NCI-H146 (cell line): Measurements from ENCODE around the gene CILP2.

Experiments used
- DNase-seq: peaks from one replicate; lab custom pipeline; 2025; lab: John Stamatoyannopoulos, UW

The CILP2 gene

DNA sequence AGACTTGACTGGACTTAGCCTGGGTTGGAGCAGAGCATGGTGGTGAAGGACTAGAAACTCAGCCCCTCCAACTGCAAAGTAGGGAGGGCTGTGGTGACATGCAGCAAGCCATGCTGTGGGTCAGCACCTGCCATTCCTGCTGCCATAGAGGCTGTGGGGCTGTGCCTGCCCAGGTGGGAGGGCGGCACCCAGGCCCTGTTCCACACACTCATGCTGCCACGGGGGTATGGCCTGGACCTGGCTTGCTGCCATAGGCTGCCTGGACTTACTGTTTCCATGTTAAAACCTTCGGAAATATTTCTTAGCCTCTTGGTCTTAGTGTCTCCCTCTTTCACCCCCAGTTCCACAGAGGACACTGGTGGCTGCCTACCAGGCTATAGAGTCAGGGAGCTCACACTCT, 29.3 kb downstream of the CILP2 start:
- no peak for DNase-seq

DNA sequence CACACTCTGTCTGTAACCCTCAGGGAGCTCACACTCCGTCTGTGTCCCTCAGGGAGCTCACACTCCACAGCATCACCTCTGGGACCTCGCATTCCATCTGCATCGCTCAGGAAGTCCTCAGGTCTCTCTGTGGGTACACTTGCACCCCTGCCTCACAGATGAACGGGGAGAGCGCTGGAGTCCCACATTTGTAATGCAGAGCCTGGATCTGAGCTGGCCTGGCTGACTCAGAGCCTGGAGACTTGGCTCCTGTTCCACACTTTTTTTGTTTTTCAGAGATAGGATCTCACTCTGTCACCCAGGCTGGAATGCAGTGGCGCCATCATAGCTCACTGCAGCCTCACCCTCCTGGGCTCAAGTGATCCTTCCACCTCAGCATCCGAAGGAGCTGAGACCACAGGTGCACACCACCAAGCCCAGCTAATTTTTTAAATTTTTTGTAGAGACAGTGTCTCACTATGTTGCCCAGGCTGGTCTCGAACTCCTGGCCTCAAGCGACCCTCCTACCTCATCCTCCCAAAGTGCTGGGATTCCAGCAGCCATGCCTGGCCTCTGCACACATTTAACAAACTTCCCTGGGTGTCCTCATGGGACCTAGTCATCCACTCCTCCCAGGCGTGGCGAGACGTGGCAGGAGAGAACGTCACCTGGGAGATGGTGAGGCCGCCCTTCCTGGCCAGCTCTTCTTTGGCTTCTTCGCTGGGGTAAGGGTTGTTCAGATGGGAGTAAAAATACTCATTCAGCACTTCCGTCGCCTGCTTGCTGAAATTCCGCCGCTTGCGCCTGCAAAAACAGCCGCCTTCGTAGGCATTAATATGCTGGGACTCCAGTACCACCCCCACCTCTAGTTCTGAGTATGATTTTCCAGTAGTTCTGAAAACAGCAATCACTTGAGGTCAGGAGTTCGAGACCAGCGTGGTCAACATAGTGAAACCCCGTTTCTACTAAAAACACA, 31.0 kb downstream of the CILP2 start:
- DNase-seq = no peak

DNA sequence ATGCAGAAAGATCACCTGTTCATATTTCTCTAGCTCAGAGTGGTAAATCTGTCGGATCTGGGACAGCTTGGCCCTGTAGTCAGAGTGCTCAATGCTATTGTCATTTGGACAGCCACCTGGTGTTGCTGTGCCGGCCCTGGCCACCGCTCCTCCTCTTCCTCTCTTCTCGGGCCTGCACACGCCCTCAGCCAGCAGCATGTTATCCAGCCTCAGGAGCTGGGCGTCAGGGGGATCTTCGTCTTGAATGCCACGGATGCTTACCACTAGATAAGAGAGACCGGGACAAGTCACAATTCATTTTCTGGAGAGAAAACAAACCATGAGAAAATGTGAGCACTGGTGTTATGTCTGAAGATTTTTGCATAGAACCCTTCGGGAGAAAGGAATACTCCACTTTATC, 32.5 kb downstream of the CILP2 start:
- DNase-seq = no peak

DNA sequence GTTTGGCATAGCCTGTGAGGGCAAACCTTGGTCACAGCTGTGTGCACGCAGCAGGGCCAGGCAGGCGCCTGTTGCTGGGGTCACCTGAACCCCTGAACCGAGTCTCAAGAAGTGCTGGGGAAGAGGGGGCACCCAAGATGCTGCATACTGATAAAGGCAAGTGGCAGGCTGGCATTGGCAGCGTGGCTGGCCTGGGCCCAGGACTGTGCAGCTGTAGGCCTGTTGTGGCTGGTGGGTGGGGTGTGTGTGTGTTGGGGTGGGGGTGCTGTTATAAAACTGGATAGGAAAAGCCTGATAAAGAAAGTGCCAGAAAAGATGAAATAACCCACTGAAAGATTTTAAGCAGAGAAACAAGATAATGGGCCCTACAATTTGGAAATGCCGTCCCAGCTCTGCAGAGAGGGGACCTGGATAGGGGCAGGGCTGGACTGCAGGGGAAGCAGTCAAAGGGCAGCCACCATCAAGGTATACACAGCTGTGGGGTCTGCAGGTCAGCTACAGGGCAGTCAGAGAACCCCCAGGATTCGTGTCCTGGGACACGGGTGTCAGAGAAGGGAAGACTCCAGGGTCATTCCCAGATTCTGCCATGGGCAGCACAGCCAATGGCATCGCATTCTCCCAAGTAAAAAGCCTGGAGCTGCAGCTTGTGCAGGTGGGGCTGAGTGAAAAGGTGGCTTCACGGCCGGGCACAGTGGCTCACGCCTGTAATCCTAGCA, 33.2 kb downstream of the CILP2 start:
- DNase-seq = no peak

DNA sequence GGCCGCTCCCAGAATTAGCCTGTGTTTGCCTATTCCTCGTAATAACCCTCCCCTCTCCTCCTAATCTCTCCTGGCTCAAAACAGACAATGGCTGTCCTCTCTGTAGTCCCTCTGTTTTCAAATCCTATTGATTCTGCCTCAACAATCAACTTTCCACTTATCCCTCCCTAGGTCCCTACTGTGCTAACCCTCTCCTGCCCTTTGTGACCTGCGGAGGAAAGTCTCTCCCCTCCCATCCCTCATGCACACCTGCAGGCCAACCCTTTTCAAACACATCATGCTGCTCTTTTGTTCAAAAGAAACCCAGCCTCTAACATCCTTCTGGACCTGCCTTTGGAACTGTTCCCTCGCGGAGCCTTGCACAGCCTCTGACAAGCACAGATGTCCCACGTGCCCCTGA, 37.3 kb downstream of the CILP2 start:
- DNase-seq = peak; percentile 99

DNA sequence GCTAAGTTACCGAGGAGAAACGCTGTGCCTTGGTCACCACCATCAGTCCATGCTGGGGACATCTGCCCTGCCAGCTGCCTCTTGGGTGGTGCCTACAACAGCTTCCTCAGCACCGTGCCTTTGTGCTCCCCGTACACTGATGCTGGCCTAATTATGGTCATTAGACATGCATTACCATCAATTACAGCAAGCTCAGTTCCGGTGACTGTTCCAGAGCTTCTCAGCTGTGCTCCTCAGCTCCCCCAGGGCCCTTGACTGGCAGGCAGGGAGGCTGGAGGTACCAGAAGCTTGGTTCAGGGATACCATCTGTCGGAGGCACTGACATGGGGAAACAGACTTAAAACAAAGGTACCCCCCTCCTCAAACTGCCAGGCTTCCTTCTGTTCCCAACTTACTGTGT, 40.2 kb downstream of the CILP2 start:
- DNase-seq = peak; percentile 98

DNA sequence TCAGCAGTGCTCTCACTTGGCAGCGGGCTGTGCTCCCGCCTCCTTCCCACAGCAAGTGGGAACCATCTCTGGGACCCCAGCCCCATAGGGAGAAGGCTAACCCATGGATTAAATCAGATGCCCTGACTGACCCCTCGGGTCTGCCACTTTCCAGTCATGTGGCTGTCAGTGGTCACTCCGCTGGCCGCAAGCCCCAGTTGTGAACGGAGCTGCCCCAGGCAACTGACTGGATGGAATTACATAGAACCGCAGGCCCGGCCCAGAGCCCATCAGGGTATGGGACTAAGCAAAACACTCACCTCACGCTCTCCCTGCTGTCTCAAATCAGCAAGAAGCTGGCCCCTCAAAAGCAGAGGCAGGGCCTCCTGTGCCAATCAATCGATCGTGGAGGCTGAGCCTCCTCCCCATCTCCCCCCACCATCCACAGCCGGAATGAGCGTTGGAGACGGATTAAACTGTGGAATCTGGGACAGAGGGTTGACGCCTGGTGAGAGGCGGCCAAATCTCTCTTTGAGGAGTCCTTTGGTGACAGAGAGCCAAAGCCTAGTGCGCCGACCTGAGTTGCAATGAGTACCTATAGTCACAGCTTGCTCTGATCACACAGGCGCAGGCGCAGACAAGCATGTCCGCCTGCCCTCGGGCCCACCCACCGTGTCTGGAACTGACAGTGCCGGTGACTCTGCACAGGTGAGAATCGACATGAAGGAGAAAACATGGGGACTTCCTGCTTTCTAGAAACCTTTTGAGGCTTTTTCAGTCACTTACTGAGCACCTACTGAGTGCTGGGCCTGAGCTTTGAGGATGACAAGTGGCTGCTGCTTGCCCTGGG, 41.7 kb downstream of the CILP2 start:
- DNase-seq = no peak

DNA sequence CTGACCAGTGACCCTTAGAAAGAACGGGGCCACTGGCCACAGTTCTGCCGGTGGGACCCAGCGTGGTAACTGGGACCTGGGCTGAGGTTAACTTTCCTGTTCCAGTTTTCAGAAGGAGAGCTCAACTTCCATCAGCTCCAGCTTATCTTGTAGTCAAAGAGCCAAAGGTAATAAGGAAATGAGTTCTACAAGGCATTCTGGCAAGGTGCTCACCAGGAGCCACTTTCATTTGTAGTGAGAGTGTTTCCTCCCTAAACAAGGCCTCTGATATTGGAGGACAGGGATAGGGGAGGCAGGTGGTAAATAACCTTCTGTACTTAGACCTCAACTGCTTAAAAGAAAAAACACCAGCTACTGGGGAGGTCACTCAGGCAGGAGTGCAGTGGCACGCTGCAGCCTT, 42.4 kb downstream of the CILP2 start:
- no peak for DNase-seq

DNA sequence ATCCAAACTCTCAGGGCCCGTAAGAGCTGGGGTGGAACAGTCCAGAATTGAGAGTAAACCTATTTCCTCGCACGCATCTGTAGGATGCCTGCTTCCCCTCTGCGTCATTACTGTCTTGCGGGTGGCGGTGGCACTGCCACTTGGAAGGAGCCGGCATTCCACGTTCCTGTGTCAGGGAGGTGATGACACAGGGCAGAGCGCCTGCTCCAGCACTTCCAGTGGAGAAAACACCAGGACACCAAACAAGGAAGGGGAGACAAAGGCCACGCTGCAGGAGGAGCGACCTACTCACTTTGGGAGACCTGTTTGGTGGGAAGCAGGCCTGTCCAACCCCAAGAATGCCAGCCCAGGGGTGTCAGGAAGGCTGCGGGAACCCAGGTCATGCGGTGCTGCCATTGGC, 43.3 kb downstream of the CILP2 start:
- DNase-seq = no peak

DNA sequence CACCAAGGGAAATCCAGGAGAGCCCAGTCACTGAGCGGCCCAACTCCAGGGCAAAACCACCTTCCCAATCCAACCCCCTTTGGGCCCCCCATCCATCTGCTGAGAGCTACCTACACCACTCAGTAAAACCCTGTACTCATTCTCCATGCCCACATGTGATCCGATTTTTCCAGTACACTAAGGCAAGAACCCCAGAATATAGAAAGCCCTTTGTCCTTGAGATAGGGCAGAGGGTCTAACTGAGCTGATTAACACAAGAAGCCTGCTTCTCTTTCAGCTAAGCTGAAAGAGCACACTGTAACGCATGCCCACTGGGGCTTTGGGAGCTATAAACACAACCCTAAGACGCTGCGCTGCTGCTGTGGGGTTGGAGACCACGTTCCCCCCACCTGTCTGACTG, 44.4 kb downstream of the CILP2 start:
- DNase-seq = no peak

DNA sequence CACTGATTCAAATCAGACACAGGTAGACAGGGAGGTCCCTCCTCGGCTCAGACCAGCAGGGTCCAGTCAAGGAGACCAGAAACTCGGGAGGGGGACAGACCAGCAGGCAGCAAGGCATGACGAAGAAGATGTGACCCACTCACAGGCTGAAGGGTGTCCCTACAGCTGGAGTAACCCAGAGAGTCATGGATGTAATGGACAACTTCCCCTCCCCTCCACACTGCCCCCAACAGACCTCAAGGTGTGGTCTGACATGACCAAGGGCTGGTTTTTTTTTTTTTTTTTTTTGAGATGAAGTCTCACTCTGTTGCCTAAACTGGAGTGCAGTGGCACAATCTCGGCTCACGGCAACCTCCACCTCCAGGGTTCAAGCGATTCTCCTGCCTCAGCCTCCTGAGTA, 46.3 kb downstream of the CILP2 start:
- DNase-seq = no peak

DNA sequence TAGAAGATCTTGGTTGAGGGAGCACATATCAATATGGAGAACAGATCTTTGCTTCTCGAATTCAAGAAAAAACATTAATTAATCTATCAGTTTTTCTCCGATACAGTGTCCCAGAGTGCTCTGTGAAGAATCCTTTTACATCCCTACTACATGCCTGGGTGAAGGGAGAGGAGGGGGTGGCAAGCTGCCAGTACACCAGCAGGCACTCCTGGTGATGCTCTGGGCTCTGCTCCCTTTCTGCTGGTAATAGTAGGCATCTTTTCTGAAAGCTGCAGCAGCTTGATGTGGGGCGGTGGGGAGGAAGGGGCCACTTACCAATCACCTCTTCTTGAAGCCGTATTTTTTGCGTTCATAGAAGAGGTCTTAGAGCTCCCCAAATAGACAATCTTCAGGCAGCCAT, 49.7 kb downstream of the CILP2 start:
- DNase-seq = no peak

DNA sequence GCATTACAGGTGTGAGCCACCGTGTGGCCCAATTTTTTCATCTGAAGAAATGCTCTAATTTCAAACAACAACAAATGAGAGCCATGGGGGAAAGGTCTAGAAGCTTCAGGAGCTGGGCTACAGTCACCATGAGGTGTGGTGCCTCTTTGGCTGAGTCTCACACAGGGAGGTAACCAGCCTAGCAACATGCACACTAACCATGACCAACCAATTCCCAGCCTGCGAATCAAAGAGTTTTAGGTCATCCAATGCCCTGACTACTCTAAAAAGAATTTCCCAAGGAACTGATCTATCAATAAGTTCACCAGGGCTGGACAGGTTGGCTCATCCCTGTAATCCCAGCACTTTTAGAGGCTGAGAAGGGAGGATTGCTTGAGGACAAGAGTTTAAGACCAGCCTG, 50.5 kb downstream of the CILP2 start:
- no peak for DNase-seq

DNA sequence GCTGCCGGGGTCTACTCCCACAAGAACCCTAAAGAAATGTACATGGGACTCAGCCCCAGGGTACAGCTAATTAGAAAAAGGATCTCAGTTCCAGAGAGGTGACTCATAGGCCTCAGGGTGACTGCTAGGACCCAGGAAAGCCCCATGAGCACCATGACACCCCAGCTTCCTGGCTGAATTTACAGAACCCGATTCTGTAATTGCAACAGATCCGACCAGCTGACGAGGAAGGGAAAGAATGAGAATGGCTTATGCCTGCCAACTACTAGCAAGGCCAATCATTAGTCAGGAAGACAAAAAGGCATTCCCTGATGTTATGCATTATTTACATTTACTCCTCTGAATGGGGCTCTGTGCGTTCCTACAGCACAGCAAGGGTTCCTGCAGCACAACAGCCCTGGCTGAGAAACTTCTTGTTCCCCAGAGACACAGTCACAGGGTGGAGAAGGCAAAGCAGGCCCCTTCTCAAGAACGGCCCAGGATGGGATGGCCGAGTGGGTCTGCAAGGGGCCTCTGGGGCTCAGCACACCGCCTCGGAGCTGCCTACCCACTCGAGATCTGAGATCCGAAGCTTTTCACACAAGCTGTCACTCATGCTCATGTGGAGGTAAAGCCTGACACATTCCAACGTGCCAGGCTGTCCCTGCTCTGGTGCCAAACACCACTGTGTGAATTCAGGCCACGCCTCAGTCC, 53.2 kb downstream of the CILP2 start:
- no peak for DNase-seq

DNA sequence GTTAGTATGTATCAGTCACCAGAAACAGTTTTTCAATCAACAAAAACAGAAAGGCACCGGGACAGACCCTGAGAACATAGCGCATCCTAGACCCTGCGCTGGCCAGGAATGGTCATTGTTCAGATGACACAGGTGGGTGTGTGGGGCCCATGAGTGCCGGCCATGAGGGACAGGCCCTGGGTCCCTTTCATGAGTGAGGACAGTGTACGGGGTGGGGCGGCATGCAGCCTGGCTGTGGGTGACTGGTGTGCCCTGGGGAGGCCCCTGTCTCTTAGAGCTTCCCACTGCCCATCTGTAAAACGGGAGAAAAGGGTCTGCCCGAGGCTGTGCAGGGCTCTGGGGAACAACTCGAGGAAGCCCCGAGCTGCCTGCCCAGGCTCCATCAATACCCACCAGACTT, 54.6 kb downstream of the CILP2 start:
- no peak for DNase-seq

DNA sequence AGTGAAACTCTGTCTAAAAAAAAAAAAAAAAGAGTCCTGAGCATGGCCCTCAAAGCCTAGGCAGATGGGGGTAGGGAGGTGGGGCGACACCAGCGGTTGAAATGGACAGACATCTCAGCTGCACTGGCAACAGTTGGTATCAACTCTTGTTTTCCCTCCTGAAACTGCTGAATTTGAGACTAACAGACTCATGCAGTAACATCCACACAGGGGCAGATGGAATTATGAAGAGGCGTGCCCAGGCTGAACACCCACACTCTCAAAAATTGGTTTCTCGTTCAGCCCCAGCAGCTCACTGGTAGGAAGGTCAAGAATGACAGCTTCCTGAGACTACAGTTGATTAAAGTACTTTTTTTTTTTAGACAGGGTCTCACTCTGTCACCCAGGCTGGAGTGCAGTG, 56.3 kb downstream of the CILP2 start:
- no peak for DNase-seq

DNA sequence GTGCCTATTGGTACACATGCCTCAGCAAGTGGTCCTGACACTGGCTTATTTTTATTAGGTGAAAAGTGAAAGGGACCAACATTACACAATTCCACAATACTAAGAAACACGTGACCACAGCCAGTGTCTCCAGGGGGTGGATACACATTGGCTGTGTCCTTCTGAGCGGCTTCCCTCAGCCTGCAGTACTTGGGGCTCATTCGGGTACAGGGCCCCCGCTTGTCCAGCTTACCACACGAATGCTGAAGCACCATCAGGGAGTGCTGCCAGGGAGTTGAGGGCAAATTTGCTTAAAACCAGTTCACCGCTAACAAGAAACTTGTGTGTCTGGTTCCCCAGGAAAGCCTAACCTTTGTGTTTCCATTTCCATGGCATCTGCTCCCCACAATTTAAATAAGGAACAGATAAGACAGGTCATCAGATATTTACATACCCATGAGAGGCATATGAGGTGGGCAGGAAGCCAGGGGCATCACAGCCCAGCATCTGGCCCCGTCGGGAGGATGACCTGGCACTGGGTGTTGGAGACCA, 57.2 kb downstream of the CILP2 start:
- DNase-seq = no peak
